DMS114 treated with DMSO at 0.1 percent for 48 hours (cell line): ENCODE data around the gene CYP4A22.
"Not testable (repeated sequence)": the region's sequence is repeated elsewhere in the genome, so short reads cannot be mapped to it uniquely, and the experiment has no call there.

Experiments
- DNase-seq: peaks from one replicate; lab custom pipeline; 2025; ENCODE audit not compliant: unreplicated experiment; lab: John Stamatoyannopoulos, UW

The CYP4A22 gene

DNA sequence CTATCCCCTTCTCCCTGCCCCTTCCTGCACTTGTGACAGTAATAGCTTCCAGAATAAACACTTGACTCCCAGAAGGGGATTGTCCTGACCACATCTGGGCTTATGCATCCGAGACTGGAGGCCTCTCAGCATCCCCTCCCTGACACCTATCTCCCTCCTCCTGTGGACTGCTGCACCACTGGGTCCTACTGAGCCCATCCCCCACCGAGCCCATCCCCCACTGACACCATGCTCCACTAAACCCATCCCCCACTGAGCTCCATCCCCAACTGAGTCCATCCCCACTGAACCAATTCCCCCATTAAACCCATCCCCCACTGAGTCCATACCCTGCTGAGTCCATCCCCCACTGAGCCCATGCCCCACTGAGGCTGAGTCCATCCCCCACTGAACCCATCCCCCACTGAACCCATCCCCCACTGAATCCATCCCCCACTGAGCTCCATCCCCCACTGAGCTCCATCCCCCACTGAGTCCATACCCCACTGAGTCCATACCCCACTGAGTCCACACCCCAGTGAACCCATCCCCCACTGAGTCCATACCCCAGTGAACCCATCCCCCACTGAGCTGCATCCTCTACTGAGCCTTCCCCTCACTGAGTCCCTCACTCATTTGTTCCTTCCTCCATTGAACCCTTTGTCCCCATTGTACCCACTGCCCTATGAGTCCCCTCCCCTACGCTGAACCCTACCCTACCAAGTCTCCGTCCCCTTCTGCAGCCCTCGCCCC lies 47.0 kb downstream of the CYP4A22 start:
- peak; percentile 10 for DNase-seq

DNA sequence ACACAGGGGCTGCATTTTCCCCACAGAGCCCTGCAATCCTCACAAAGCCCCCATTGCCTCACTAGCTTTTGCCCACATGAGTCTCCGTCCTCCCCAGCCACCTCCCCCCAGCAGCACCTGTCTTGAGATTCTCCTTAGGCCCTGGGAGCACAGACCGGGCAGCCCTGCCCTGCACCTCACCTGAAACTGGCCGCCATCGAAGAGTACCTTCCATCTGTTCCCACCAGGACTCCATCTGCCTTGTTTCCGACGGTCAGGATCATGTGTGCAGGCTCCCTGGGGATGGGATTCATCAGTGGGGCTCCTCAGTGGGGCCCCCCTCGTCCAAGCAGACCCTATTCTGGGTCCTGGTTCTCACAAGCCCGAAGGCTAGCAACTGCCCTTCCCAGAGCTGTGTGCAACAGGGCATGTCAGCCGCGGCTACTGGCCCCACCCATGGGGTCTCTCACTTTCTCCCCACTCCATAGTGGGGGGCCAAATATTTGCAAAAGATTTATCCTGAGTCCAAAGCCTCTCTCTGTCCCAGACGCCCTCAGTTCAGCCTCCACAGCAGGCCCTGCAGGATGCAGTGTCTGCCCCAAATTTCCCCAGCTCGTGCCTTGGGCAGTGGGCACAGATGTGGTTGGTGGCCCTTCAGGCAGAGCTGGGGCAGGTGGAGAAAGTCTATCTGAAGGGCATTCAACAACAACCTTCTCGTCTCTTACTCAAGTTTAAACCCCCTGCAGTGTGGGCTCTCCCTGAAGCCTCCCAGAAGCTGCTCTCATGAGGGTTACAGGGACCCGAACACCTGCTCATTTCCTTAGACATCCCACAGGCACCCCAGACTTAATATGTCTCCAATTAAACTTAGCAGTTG lies 47.8 kb downstream of the CYP4A22 start:
- no peak for DNase-seq

DNA sequence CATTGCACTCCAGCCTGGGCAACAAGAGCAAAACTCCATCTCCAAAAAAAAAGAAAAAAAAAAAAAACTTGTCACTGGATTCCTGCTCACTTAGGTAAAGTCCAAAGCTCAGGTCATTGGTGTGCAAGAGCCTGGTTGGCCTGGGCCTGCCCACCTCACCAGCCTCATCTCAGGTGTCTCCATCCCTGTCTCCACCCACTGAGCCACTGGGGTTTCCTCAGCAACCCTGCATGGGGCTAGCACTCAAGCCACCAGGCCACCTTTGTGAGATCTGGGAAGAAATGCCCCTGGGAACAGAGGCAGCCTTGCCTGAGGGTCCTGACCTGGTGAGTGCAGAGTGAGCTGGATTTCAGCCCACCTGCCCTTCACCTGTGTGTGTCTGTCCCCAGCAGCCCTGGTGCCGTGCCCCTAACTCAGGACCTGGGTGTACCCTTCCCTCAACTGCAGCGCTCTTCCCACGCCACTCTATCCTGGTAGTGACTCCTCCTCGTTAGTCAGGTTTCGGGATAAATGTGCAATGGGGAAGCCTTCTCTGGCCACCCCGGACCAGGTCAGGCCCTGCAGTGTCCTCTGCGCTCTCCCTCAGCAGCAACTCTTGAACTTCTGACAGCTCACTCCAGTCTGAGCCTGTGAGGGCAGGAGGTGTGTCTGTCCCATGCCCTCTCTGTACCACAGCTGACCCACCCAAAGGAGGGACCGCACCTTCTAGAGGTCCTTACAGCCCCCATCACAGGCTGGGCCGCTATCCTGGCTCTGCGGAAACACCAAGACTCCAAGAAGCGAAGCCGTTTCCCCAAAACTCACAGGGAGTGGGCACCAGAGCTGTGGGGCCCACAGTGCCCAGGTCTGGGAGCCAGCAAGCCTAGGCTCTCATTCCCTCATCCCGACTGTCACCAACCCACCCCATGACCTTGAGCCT lies 49.3 kb downstream of the CYP4A22 start:
- no peak for DNase-seq

DNA sequence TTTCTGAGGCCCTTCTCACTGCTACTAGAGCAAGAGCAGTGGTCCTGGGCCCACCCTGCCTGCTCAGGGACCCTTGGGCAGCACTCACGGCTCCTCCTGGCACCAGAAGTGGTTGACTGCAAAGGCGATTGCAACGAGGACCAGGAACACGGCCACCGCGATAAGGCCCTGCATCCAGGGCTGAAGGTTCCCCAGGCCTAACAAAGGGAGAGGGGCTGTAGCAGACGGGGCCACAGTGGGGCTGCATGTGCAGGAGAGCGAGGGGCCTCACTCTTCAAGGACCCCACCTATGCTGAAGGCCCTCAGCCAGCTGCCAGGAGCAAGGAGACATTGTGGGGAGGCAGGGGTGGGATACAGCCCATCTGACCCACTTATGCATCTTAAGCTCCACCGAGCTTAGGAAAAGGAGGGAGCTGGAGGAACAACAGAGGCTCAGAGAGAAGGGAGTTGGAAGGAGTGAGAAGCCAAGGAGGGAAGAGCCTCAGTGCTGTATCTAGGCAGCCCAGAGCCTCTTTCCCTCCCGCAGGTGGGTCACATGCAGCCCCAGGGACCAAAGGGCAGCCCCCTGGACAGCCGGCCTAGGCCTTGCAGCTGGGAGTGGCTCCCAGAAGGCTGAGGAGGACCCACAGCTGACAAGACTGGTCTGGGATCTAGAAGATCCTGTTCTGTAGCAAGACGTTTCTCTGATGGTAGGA lies 50.1 kb downstream of the CYP4A22 start:
- no peak for DNase-seq

DNA sequence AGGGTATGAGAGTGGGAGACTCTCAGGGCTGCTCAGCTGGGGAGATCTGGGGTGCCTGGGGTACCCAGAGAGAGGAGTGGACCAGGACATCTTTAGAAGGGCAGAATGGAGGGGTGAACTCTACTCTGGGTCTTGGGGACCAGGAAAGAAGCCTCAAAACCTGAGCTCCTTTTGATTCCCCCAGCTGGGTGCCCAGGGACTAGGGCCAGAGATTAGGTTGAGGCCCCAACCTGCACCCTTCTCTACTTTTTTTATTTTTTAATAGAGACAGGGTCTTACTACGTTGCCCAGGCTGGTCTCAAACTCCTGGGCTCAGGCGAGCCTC lies 50.6 kb downstream of the CYP4A22 start:
- DNase-seq, result no peak

DNA sequence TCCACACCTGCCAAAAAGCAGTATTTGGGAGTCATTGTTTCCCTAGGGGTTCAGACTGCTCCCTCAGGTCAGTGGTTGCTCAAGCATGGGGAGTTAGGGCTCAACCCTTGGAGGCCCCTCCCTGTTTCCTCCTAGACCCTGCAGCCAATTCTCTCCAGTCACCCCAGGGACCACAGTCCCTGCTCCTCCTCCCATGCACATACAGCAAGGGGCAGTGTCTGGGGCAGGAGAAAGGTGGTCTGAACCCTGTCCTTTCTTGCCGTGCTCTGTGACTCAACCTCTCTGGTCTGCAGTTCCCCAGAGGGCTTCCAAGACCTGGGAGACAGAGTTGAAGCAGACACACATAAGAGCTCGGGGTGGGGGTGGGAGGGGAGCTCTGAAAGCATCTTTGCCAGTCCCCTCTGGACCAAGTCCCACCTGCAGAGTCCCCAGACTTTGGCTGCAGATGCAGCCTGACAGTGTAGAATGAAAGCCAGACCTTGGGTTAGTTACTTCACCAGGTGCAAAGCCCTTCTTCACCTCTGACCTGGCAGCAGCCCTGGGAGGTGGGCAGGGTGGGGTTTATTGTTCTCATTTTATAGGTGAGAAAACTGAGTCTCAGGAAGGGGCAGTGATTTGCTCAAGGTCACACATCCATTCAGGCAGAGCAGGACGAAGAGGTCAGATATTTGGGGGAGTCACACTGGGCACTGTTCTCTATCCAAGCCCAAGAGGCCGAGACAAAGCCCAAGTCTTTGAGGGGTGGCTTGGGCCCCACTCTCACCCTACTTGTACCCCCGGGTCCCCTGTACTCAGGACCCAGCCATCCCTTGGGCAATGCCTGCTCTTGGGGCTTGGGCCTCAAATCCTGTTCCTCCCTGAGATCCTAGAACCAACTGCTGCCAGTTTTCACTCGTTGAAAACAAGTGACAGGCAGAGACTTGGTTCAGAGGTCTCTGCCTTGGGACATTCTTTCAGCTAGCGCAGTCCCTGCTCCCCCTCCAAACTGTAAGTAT lies 51.8 kb downstream of the CYP4A22 start:
- DNase-seq, result no peak

DNA sequence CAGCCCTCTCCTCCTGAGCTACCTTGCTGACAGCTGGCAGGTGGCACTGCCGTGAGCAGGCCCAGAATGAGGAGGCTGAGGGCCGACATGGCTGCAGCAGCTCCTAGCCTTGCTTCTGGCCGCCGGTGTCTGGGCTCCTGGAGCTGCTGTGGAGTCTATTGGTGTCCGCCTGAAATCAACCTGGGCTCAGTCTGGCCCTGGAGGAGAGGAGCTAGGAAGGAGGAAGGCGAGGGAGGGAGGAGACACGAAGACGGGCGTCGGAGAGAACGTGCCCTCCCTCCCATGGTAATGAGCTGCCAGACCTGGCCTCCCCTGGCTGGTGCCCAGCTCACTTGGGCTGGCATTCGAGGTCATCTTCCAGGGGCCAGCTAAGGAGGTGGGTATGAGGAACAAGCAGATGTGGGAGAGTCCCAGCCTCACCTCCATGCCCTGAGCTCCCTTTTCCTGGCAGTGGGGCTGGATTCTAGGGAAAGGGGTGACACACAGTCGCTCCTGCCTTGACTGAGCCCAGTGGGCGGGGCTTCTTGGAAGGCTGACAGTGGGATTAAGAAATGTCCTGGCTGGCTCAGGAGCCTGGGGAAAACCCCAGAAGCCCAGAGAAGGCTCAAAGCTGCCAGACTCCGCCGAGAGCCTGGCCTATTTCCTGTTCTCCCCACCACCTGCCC lies 52.7 kb downstream of the CYP4A22 start, which contains the start of gene PDZK1IP1:
PDZK1IP1 (minus strand) TSS at position 193 of the 665 bp plus-strand sequence; CDS start at position 89, 104 bp downstream.
- DNase-seq, result no peak

DNA sequence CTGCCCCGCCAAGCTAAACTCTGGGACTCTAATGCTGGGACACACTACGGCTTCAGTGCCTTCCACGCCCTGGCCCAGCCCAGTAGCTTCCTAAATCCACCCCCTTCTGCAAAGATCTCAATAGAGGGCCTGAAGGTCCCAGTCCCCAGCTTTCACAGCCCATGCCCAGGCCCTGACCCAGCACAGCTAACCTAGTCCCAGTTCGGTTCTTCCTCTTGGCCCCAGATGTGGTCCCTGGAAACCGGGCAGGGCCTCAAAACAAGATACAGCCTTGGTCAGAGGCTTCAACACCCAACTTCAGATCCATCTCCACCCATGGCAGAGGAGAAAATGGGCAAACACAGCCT lies 53.2 kb downstream of the CYP4A22 start:
- no peak for DNase-seq

DNA sequence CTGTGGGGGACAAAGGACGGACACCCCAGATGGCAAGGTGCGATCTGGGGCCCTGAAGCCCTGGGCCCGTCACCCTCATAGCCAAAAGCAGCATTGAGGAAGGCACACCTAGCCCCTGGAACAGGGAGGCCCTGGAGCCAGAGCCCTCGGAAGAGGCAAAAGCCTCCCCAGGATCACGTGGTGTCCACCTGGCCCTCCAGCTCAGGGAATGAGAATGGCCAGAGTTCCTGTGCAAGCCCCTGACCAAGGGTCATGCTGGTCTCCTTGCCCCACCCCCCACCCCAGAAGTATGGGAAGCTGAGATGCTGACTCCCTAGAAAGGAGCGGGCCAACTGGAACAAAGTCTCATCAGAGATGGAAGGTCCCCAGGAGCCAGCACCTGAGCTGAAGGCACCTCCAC lies 53.6 kb downstream of the CYP4A22 start:
- no peak for DNase-seq

DNA sequence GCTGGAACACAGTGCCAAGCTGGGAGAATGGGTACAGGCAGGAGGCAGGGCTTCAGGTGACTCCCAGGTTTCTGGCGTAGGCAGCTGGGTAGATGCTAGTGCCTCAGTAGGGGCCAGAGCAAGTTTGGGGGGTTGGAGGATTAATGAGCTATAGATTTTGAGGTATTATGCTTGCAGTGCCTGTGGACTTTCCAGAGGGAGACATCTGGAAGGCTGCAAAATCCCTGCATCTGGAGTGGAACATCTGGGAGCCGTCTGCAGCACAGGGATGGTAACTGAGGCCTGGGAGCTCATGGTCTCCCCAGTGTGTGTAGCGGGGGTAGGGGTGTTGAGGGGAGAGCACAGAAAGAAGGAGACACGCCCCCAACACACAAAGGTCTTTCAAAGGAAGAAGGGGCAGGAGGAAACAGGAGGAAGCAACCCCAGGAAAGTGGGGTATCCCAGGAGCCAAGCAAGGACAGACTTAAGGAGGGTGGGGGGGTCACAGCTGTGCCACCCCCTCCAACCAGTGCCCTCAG lies 54.8 kb downstream of the CYP4A22 start:
- DNase-seq, result no peak

DNA sequence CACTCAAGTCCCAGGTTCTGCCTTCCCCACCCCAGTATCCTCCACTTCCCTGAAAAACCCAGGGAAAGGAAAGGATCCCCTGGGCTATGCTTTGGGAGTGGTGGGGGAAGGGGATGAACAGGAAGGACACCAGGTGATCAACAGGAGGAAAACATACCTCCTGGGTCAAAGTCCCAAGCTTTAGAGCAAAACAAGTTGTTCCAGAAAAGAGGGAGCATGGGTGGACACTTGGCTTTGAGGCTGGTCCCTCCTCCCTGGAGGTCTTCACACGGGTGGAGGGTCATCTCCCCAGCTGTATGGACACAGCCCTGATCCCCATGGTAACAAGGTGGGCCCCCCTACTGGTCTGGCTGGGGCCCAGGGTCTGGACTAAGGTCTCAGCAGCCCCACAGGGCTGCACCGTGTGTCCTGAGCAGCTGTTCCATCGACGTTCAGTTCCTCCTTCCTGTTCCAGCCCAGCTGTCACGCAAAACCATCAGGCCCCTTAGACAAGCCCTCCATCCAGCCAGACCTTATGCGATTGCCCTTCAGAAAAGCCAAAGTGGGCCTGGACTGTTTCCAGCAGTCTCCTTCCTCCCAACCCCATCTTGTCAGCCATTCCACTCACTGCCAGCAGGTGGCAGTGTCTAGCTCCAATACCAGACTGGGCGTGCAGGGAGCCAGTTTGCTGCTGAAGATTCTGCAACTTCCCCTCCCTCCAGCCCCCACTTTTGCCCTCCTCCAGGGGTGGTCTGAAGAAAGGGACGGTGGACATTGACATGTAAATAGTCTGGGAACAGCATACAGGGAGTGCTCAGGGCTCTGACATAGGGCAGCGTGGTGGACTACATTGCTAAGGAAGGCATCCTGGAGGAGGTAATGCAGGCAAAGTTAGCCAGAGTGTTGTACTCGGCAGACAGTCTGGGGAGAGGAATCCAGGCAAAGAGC lies 55.5 kb downstream of the CYP4A22 start:
- peak; percentile 63 for DNase-seq

DNA sequence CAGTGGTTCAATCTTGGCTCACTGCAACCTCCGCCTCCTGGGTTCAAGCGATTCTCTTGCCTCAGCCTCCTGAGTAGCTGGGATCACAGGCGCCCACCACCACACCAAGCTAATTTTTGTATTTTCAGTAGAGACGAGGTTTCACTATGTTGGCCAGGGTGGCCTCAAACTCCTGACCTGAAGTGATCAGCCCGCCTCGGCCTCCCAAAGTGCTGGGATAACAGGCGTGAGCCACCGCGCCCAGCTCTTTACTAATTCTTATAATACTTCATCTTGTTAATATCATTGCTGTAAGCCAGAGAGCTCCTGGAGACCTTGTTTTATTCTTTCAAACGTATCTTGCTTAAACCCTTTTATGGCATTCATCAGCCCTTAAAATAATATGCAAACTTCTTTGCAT lies 56.3 kb downstream of the CYP4A22 start:
- not testable (repeated sequence) for DNase-seq

DNA sequence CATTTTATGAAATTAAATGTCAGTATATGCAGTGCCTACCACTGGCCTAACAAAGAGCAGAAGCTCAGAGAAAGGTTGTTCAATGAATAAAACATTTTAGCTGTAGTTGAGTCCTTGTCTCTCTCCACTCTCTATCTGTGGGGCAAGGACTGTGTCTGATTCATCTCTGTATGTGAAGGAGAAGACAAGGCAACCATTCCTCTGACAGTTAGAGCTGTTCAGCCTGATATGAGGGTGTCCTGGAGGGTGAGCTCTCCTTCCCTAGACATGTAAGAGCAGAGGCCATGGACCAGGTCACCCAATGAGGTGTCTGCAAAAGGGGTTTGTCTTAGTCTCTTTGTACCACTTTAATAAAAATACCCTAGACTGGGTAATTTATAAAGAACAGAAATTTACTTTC lies 57.1 kb downstream of the CYP4A22 start:
- no peak for DNase-seq

DNA sequence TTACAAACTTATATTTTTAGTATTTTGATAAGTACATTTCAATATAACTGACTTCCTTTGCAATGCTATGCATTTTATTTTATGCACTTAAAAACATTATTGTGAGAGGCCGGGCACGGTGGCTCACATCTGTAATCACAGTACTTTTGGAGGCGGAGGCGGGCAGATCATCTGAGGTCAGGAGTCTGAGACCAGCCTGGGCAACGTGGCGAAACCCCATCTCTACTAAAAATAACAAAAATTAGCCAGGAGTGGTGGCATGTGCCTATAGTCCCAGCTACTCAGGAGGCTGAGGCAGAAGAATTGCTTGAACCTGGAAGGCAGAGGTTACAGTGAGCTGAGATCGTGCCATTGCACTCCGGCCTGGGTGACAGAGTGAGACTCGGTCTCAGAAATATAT lies 58.7 kb downstream of the CYP4A22 start:
- DNase-seq, result not testable (repeated sequence)

DNA sequence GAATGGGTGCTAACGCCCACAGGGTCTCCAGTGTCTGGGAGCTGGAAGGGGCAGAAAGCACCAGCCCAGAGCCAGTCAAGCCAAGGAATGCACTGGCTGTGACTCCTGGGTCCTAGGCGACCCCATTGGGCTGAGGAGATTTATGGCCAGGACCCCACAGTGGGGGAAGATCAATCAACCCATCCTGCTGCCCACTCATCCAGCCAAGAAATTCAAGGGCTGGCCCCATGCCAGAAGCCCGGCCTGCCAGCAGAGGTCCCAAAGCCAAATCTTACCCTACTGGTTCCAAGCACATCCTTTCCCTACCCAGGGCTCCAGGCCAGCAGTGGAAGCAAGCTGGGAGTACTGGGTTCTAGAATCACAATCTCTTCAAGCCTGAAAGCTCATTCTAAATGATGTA lies 59.4 kb downstream of the CYP4A22 start:
- no peak for DNase-seq

DNA sequence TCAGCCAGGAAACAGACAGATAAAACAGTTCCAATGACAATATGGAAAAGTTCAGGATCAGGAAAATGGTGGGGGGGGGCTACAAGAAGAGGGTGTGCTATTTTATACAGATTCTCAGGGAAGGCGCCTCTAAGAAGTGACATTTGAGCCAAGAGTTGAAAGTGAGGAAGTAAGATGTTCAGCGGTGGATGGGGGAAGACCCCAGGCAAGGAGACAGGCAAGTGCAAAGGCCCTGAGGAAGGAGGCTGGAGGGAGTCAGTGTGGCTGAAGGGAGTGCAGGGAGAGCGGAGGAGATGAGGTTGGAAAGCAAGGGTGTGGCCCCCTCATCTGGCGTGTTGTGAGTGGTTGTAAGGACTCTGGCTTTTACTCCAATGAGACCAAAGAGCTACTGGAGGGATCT lies 61.0 kb downstream of the CYP4A22 start:
- no peak for DNase-seq
